ENCODE data around the gene TRPV3. TPM values are rescaled to one million over a fixed set of nuclear protein-coding genes. Genes with fewer than 3 reads are reported as not detected.
"Not testable (repeated sequence)": the region's sequence is repeated elsewhere in the genome, so short reads cannot be mapped to it uniquely, and the experiment has no call there.

Gene TRPV3
- total and polyA plus RNA-seq, 7 experiments from 2014 or later: 0.15 to 0.64 (median 0.48) TPM; not detected in 4

DNA sequence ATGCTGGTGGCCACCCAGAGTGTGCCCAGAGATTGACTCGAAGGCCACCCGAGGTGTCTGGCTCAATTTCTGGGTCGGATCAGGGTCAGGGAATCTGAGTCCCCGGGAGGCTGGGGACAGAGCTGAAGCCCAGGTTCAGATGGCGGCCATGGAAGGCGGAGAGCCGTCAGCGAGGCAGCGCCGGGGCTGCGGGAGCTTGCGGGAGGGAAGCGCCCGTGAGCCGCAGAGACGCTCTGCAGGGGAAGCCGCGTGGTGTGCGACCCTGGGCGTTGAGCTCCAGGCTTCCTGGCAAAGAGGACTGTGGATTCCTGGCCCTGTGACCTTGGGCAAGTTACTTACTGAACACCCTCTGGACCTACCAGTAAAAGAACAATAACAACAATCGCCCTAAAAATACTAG, 85.5 kb downstream of the TRPV3 start:
- peaks cover 0 to 15% (median 8%) of the 10 kb centered on the region in 5 donors for H3K27me3 Mint-ChIP-seq

DNA sequence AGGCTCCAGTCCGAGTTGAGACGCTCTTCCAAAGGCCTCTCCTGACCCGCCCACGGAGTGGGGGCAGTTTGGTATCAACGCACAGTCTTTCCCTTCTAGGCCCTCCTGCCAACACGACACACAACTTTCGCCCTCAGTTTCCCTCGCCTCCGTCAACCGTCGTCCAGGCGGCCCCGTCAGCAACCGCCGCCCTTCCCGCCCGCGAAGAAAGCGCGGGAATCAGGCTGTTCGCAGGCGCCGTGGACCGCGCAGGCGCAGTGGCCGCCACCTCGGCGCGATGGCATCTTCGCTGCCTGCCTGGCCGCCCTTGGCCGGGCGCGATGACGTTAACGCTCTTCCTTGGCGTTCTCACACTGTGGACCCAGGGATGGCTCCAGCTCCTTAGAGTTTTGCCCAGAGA, 86.0 kb downstream of the TRPV3 start, which contains the start of gene SPATA22:
TSS of gene SPATA22 (minus strand) at position 221 of the 400 bp plus-strand sequence. CDS start 2,494 bp downstream, outside the sequence.
- no peaks in the 10 kb centered on the region for H3K36me3 ChIP-seq (ENCODE audit: control insufficient read depth in 2 of 3, insufficient read depth in 3 of 3, low read length in 3 of 3)
- DNase-seq (no peak), ATAC-seq (no peak)
- Mint-ChIP-seq H3K36me3 (peaks cover 0 to 3% (median 0%) of the 10 kb centered on the region in 5 donors), H3K27me3 (peaks cover 2 to 15% (median 8%) of the 10 kb centered on the region in 5 donors), H3K4me3 (no peak within 1 kb of the TSS), H3K9me3 (no peaks in the 10 kb centered on the region), H3K27ac (no peak within 1 kb of the TSS), H3K4me1 (peaks cover 0 to 7% (median 0%) of the 10 kb centered on the region in 7 donors)
- H3K9me3 ChIP-seq (ENCODE audit: control insufficient read depth in 2 of 3, low read length in 3 of 3): no peaks in the 10 kb centered on the region
- no peaks in the 10 kb centered on the region for H3K27me3 ChIP-seq (ENCODE audit: control insufficient read depth in 2 of 2, insufficient read depth in 2 of 2, low read length in 2 of 2)
- intact Hi-C loops (cut with micrococcal nuclease): no loop called here
- no peak within 1 kb of the TSS for H3K27ac ChIP-seq (ENCODE audit: low read depth, low read length)
- H3K4me1 ChIP-seq (ENCODE audit: control insufficient read depth in 2 of 2, insufficient read depth in 2 of 2, low read length in 2 of 2): no peaks in the 10 kb centered on the region
- H3K4me3 ChIP-seq (ENCODE audit: low read length): no peak within 1 kb of the TSS
- ChIA-PET CTCF (no interaction called here), POLR2A (no interaction called here)

More for the DNA sequence above, 85.5 kb downstream of the TRPV3 start:
- no peaks in the 10 kb centered on the region for H3K4me1 ChIP-seq (ENCODE audit: control insufficient read depth in 2 of 2, insufficient read depth in 2 of 2, low read length in 2 of 2)
- ATAC-seq (no peak), DNase-seq (no peak)
- no peaks in the 10 kb centered on the region for H3K9me3 ChIP-seq (ENCODE audit: control insufficient read depth in 2 of 3, low read length in 3 of 3)
- no peaks in the 10 kb centered on the region for H3K36me3 ChIP-seq (ENCODE audit: control insufficient read depth in 2 of 3, insufficient read depth in 3 of 3, low read length in 3 of 3)
- ChIA-PET POLR2A (no interaction called here), CTCF (no interaction called here)
- Mint-ChIP-seq H3K4me3 (no peak overlapping the region), H3K9me3 (no peaks in the 10 kb centered on the region), H3K36me3 (peaks cover 0 to 3% (median 0%) of the 10 kb centered on the region in 5 donors), H3K27ac (no peak overlapping the region), H3K4me1 (peaks cover 0 to 7% (median 0%) of the 10 kb centered on the region in 7 donors)
- intact Hi-C loops (cut with micrococcal nuclease): no loop called here
- H3K27me3 ChIP-seq (ENCODE audit: control insufficient read depth in 2 of 2, insufficient read depth in 2 of 2, low read length in 2 of 2): no peaks in the 10 kb centered on the region
- H3K27ac ChIP-seq (ENCODE audit: low read depth, low read length): no peak overlapping the region
- no peak overlapping the region for H3K4me3 ChIP-seq (ENCODE audit: low read length)

DNA sequence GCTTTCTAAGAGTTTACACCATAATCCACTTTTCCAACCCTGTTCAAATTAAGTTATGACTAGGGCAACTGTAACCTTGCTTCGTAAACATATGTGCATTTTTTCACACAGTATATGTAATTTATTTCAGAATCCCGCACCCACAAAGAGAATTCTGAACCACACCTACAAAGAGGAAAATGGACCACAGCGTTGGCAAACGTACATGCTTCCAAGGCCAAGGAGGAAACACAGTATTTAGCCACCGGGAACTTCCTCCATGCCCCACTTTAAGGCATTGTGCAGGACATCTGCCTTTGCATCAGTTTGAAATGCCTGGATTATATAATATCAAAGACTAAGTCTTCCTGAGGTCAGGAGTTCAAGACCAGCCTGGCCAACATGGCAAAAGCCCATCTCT, 88.1 kb downstream of the TRPV3 start:
- Mint-ChIP-seq H3K4me3 (no peak overlapping the region), H3K27me3 (peaks cover 8 to 15% (median 9%) of the 10 kb centered on the region in 5 donors), H3K9me3 (peaks cover 0 to 2% (median 0%) of the 10 kb centered on the region in 11 donors), H3K36me3 (peaks cover 0 to 3% (median 0%) of the 10 kb centered on the region in 5 donors), H3K27ac (no peak overlapping the region), H3K4me1 (no peaks in the 10 kb centered on the region)
- H3K9me3 ChIP-seq (ENCODE audit: control insufficient read depth in 2 of 3, low read length in 3 of 3): no peaks in the 10 kb centered on the region
- DNase-seq (no peak), ATAC-seq (no peak)
- H3K27me3 ChIP-seq (ENCODE audit: control insufficient read depth in 2 of 2, insufficient read depth in 2 of 2, low read length in 2 of 2): no peaks in the 10 kb centered on the region
- no peaks in the 10 kb centered on the region for H3K36me3 ChIP-seq (ENCODE audit: control insufficient read depth in 2 of 3, insufficient read depth in 3 of 3, low read length in 3 of 3)
- CTCF ChIA-PET: no interaction called here
- H3K4me3 ChIP-seq (ENCODE audit: low read length): no peak overlapping the region
- POLR2A ChIA-PET: no interaction called here
- intact Hi-C loops (cut with micrococcal nuclease): no loop called here
- no peaks in the 10 kb centered on the region for H3K4me1 ChIP-seq (ENCODE audit: control insufficient read depth in 2 of 2, insufficient read depth in 2 of 2, low read length in 2 of 2)
- H3K27ac ChIP-seq (ENCODE audit: low read depth, low read length): no peak overlapping the region

DNA sequence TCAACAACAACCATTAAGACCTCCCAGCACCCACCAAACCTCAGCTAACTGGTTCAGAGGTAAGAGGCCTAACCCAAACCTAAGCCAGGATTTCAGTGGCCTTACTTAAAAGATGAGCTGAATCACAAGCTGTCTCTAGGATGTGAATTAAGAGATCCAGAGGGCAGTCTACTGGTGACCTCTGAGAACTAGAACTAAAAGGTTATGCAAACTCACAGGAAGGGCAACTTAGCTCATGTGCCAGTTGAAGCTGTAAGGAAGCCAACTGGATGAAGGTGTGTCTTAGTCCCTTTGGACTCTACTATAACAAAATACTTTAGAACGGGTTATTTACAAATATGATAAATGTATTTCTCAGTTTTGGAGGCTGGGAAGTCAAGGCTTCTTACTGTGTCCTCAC, 91.3 kb downstream of the TRPV3 start:
- CTCF ChIA-PET; POLR2A ChIA-PET; H3K9me3 ChIP-seq (ENCODE audit: control insufficient read depth in 2 of 3, low read length in 3 of 3): not testable (repeated sequence)

More for the DNA sequence above, 91.3 kb downstream of the TRPV3 start:
- DNase-seq; H3K27ac Mint-ChIP-seq; H3K4me1 Mint-ChIP-seq; H3K36me3 ChIP-seq (ENCODE audit: control insufficient read depth in 2 of 3, insufficient read depth in 3 of 3, low read length in 3 of 3); H3K4me1 ChIP-seq (ENCODE audit: control insufficient read depth in 2 of 2, insufficient read depth in 2 of 2, low read length in 2 of 2); H3K27me3 ChIP-seq (ENCODE audit: control insufficient read depth in 2 of 2, insufficient read depth in 2 of 2, low read length in 2 of 2); H3K4me3 ChIP-seq (ENCODE audit: low read length); H3K36me3 Mint-ChIP-seq; ATAC-seq; H3K27ac ChIP-seq (ENCODE audit: low read depth, low read length); H3K9me3 Mint-ChIP-seq; intact Hi-C loops (cut with micrococcal nuclease); H3K4me3 Mint-ChIP-seq: not testable (repeated sequence)
- H3K27me3 Mint-ChIP-seq: peaks cover 4 to 19% (median 9%) of the 10 kb centered on the region in 5 donors

Other genes with a start within 250 kb of the TRPV3 start
- 1 to 10 TPM in 3 of 5 experiments, under 1 TPM in 2; 0.53 to 2.1 (median 1.2) TPM for gene OR3A2, start 171.5 kb downstream of the TRPV3 start, total RNA-seq
- under 1 TPM; 0.94 to 0.96 TPM for gene OR3A2, start 171.5 kb downstream of the TRPV3 start, polyA plus RNA-seq
- gene OR1E1, start 159.4 kb downstream of the TRPV3 start, total RNA-seq: not detected
- gene OR1E1, start 159.4 kb downstream of the TRPV3 start, polyA plus RNA-seq: not detected
- not detected for gene OR3A3, start 146.4 kb downstream of the TRPV3 start, total RNA-seq
- not detected for gene OR3A3, start 146.4 kb downstream of the TRPV3 start, polyA plus RNA-seq
- not detected for gene OR1E2, start 124.0 kb downstream of the TRPV3 start, total RNA-seq
- not detected for gene OR1E2, start 124.0 kb downstream of the TRPV3 start, polyA plus RNA-seq
- gene SPATA22, start 86.0 kb downstream of the TRPV3 start, total RNA-seq: under 1 TPM in 1 of 5 experiments, not detected in 4; 0.19 TPM
- gene SPATA22, start 86.0 kb downstream of the TRPV3 start, polyA plus RNA-seq: not detected
- gene ASPA, start 81.8 kb downstream of the TRPV3 start, total RNA-seq: not detected
- gene ASPA, start 81.8 kb downstream of the TRPV3 start, polyA plus RNA-seq: not detected
- gene TRPV1, start 51.6 kb upstream of the TRPV3 start, total RNA-seq: 1 to 10 TPM; 3.2 to 8.7 (median 7.4) TPM
- gene TRPV1, start 51.6 kb upstream of the TRPV3 start, polyA plus RNA-seq: 1 to 10 TPM in 1 of 2 donors, under 1 TPM in 1; 0.13 to 1.6 TPM
- gene SHPK, start 78.4 kb upstream of the TRPV3 start, total RNA-seq: 10 to 100 TPM in 3 of 5 experiments, 1 to 10 TPM in 2; 6.3 to 11.2 (median 10.8) TPM
- gene SHPK, start 78.4 kb upstream of the TRPV3 start, polyA plus RNA-seq: 1 to 10 TPM; 5.5 to 8.5 TPM
- gene CTNS, start 78.9 kb upstream of the TRPV3 start, total RNA-seq: 10 to 100 TPM in 2 of 5 experiments, 1 to 10 TPM in 3; 4.7 to 15.2 (median 8.8) TPM
- 10 to 100 TPM in 1 of 2 donors, 1 to 10 TPM in 1; 8.1 to 12.9 TPM for gene CTNS, start 78.9 kb upstream of the TRPV3 start, polyA plus RNA-seq
- 10 to 100 TPM; 10.5 to 28.4 (median 11.7) TPM for gene TAX1BP3, start 110.8 kb upstream of the TRPV3 start, total RNA-seq
- gene TAX1BP3, start 110.8 kb upstream of the TRPV3 start, polyA plus RNA-seq: 10 to 100 TPM; 25.5 to 34.0 TPM
- 10 to 100 TPM; 23.1 to 39.0 (median 31.2) TPM for gene EMC6, start 111.0 kb upstream of the TRPV3 start, total RNA-seq
- gene EMC6, start 111.0 kb upstream of the TRPV3 start, polyA plus RNA-seq: 100 to 1,000 TPM in 1 of 2 donors, 10 to 100 TPM in 1; 76.4 to 133 TPM
- 10 to 100 TPM; 10.7 to 94.5 (median 24.6) TPM for gene P2RX5, start 138.3 kb upstream of the TRPV3 start, total RNA-seq
- gene P2RX5, start 138.3 kb upstream of the TRPV3 start, polyA plus RNA-seq: 10 to 100 TPM; 12.3 to 18.2 TPM
- gene HASPIN, start 166.1 kb upstream of the TRPV3 start, total RNA-seq: 10 to 100 TPM in 1 of 5 experiments, under 1 TPM in 4; 0.32 to 18.5 (median 0.35) TPM
- under 1 TPM in 1 of 2 donors, not detected in 1; 0.28 TPM for gene HASPIN, start 166.1 kb upstream of the TRPV3 start, polyA plus RNA-seq
- gene ITGAE, start 243.4 kb upstream of the TRPV3 start, total RNA-seq: 10 to 100 TPM; 16.3 to 29.4 (median 19.6) TPM
- 10 to 100 TPM; 41.2 to 44.9 TPM for gene ITGAE, start 243.4 kb upstream of the TRPV3 start, polyA plus RNA-seq